ENCODE data around the gene TENM4.

Gene TENM4

DNA sequence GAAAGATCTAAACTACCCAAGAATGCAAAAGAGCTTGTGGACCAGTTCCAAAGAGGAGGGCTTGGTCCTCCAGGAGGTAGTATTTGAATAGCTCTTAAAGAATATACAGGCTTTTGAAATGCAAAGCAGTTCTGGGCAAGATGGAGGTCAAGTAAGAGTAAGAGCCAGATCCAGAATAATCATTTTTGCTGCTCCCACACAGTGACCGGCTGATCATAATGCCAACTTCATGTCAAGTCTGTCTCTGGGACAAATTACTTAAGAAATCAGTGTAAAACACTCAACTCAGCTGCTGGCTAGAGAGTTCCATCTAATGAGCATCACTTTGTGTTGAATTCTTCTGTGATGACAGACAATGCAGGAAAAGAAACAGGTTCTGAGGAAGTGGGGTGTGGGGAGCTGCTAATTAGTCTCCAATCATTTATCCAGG lies 615.2 kb downstream of the TENM4 start:
- no peak for DNase-seq

- DNase-seq = no peak
Observed at GRCh38 chr11:78823588-78823987, 617.2 kb downstream of the TENM4 start.

- no peak for DNase-seq
Observed at GRCh38 chr11:78822931-78823423, 617.9 kb downstream of the TENM4 start.

- no peak for DNase-seq
Observed at GRCh38 chr11:78821371-78822306, 619.2 kb downstream of the TENM4 start.

DNA sequence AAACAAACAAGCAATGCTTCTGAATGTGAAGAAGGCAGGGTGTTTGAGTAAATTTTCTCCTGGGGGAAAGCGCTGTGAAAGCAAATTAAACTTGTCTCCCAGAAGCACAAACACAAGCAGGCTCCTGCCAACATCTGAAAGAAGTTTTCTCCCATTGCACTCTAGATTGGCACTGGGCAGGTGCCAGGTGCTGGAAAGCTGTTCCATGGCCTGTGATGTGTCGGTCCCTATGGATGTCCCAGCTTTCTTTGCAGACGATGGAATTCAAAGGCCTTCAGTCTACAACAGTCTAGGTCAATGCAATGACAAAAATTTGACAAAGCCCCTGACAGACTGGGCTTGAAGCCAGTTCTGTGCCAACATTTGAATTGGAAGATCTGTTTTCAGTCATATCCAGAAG lies 620.1 kb downstream of the TENM4 start:
- no peak for DNase-seq

DNA sequence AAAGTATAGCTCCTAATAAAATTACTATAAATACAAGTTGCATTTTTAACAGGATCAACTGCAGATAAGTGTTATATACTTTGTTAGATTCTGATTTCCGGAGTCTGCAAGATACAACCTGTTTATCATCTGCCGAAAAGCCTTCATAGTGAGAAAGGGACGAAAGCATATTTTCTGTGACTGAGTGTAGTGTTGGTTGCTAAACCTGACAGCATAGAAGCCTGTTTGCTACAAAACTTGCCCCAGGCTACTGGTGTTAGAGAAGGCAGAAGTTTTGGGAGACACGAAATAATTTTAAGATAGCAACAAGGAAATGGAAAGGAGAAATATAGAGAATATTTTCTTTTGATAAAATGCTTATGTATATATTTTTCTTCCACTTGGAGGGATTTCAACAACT lies 622.6 kb downstream of the TENM4 start:
- no peak for DNase-seq

DNA sequence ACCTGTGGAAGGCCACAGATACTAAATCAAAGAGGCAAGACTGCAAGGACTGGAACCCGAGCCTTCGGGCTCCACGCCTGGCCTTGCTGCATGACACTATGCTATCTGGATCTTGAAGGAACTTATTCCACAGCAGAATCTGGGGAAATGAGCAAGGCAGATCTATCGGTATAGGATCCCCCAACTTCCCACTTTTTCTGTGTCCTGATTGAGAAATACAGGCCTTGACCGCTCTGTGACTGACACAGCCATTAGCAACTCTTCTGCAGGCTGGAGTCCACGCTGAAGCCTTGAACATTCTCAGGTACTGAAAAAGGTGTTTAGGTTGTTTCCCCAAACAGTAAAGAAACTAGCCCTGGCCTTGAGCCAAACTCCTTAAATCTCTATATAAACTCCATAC lies 625.0 kb downstream of the TENM4 start:
- no peak for DNase-seq

DNA sequence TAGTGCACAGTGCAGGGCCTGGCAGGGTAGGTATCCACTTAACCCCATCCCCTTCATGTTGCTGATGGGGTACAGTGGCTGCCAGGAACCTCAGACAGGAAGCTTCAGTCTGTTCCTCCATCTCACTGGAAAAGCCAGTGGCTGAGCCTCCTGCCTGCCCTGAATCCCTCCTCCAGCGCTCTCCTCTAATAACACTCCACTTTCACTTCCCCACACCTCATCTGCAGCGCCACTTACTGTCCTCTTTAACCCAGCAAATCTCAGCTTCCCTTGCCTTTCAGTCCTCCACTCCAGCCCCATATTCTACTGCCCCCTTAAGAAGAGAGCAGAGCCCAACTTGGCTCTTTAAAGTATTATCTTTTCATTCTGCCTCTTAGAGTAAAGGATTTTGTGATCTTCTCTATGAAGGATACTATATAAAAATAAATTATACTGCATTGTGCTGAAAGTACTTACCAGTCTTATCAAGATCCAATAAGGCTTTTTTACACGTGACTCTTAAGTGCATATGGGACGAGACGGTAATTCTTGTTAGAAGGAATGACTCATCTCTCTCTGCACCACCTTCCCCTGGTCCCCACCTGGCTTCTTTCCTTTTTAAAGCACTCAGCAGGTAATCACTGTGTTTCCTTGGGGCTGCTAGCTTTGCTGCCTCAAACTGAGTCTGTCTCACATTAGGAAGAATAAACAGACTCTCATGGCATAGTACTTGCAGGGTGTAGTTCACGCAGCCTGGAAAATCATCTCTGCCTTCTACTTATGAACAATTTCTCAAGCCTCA lies 628.1 kb downstream of the TENM4 start:
- no peak for DNase-seq

DNA sequence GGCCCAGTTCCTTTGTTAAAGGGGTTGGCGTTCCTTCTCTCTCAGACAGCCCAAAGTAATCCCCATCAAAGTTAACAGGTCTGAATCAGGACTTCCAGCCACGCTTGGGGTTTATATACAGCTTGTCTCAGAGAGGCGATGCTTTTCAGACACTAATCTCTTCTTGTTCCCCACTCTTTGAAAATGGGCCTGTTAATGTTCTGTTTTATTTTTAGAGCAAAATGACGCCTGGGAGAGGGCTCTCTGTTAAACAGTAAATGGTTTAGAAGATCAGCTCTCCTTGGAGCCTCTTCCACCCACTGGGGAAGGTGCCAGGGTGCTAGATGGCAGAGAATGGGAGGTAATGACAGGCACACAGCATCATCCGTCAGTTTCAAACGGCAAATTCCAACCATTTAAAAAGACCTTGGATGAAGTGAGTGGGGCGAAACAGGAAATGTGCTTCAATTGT lies 630.2 kb downstream of the TENM4 start:
- DNase-seq = peak; percentile 2 to 80

GRCh38 chr11:78809931-78810541 lies 630.8 kb downstream of the TENM4 start:
- DNase-seq = no peak

- no peak for DNase-seq
Observed at GRCh38 chr11:78808923-78809322, 631.9 kb downstream of the TENM4 start.

DNA sequence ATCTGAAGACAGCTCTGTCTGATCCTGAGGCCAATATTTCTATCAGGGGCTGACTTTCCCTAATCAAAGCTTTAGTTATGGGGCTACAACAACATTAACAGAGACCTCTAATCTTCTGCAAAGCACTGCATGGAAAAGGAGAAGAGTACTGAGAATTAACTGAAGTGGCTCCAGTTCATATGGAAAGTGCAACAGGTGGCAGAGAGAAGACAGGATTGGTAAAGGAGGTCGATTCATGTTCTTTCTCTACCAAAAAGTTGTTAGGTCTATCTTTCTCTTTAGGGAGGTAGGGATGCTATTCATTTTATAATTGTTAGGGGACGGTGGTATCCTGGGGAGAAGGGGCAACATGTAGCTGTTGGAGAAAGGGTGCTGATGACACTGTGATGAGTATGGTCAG lies 633.5 kb downstream of the TENM4 start:
- DNase-seq = no peak

- no peak for DNase-seq
Observed at GRCh38 chr11:78806214-78807004, 634.4 kb downstream of the TENM4 start.

GRCh38 chr11:78804991-78805390 lies 635.8 kb downstream of the TENM4 start:
- no peak for DNase-seq

DNA sequence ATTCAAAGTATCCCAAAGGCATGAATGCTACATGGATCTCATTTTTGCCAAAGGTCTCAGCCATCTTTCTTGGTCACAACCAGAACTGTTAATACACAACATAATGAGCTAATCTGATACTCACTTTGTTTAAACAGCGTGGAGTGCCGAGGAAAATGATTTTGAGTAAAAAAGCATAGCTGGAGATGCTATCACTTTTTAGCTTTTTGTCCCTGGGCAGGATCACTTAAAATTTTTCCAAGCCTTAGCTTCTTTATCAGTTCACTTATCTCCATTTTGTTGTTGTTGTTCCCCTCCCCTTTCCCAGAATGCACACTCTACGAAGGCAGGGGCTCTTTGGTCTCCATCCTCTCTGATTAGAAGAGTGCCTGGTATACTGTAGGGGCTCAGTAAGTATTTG lies 636.8 kb downstream of the TENM4 start:
- DNase-seq = no peak

DNA sequence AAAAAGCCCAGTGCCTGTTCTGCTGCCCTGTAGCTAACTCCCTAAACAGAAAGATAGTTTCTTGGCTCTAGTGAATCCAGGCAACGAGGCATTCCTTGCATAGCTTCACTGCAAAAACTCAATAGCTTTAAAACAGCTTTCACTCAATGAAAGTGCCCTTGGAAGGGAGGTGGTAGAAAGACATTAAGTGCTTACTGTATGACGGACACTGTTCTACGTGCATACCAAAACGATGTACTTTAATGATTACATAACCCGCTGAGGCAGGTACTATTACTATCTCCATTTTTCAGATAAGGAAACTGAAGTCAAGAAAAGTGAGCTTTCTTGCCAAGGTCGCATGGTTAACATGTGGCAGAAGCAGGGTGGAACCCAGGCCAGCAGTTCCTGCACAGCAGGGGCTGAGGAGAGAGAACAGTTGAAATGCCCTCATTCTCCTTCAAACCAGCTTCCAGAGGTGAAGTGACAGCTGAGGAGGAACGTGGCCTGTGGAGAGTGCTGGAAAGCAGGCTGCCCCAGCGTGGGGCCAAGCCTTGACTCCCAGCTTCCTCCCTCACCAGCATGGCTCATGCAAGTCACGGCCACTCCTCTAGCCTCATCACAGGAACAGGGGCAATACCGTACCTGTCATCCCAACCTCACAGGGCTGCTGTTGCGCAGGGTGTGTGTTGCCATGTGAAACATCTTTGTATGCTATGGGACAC lies 638.6 kb downstream of the TENM4 start:
- no peak for DNase-seq

- DNase-seq = peak in 1 of 2 experiments; percentile 30
Observed at GRCh38 chr11:78801161-78801884, 639.5 kb downstream of the TENM4 start.

DNA sequence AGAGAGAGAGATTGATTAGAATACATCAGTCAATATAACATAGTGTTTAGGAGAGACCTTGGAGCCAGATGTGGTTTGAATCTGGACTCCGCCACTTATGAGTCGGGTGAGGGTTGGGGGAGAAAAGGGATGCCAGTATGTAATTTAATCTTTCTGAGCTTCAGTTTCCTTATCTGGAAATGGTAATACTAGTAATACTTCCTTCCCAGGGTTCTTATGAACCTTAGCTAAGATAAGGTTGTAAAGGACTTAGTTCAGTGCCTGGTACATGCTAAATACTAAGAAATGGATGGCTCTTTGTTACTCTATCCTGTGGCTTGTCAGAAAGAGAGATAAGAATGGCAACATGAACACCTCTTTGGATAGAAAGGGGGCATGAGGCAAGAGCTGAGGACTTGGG lies 640.1 kb downstream of the TENM4 start:
- no peak for DNase-seq

DNA sequence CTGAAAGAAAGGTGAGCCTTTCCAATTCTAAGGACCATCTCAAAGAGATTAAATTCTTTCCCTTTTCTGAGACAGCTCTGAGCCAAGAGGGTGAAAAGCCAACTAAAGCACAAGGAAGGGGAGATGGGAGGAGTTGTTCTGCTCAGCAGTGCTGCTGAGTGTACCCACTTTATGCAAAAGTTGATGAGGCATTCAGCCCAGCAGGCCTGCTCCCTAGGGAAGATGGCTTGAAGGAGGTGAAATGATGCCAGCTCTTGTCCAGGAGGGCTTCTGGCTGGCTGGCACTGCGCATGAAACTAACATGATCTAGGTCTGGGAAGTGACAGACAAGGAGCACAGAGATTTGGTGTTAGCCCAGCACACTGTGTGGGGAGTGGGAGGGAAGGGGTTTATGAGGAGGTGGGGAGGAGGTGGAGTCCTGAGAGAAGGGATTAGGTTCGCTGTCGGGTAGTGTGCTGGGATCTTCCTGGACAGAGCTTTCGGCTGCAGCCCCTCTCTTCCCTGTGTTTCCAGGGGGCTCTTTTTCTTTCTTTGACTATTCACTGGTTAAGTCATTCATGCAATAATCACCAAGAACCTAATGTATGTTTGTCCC lies 640.6 kb downstream of the TENM4 start:
- no peak for DNase-seq

DNA sequence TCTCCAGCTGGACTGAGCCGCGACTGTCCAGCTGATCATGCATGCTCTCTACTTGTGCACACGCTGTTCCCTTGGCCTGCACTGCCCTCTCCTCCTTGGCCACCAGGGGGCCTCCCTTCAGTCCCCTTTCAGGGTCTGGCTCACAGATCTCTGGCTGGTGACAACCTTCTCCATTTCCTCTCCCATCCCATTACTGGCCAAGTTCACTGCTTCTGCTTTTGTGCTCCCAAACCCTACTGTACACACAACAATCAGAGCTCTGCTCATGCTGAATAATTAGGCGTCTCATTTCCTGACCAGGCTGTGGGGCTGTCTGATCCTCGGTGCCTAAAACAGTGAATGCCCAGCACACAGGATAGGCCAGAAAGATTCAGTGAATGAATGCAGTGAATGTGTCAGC lies 642.2 kb downstream of the TENM4 start:
- peak; percentile 40 to 62 for DNase-seq

DNA sequence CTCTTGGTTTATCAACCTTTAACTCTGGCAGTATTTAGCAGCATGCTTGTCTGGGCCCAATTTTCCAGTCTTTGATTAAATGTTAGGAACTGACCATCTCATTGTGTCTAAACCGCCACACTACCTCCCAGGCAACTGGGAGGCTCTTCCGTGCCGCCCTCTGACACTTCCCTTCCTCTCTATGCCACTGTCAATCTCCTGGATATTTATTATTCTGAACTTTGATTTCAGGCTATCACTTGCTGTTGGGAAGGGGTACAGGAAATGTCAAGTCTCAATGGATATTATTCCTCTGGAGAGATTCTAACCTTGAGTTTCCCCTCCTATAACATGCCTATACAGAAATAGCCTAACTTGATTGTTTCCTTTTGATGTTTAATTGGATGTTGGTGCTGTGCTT lies 643.3 kb downstream of the TENM4 start:
- no peak for DNase-seq
